GM12878 (cell line): Measurements from ENCODE around the gene CR1L. TPM values are rescaled to one million over a fixed set of nuclear protein-coding genes. Genes with fewer than 3 reads are reported as not detected.
"Not testable (repeated sequence)": the region's sequence is repeated elsewhere in the genome, so short reads cannot be mapped to it uniquely, and the experiment has no call there.

Experiments used
- ATAC-seq: fragments of 200-7000 bp; cut with Tn5 transposase; 3 replicates; pipeline ENCODE4 v1.9.1; 2020; ENCODE audit warnings: mild to moderate bottlenecking, moderate library complexity
- BruUV-seq: library from RNA; stranded (reverse); fragments of 400-500 nt; replicated peaks from 2 replicates; lab custom pipeline; 2021; lab: Mats Ljungman, UMichigan
- CTCF ChIA-PET: fragments of 300-600 bp; sonication (Branson Sonifier 250); formaldehyde crosslinking; extraction: SDS; loops from one replicate; lab custom pipeline; 2021; ENCODE audit warnings: inconsistent platforms; lab: Yijun Ruan, JAX
- POLR2A ChIA-PET: fragments of 350-600 bp; formaldehyde crosslinking; extraction: SDS; loops from one replicate; lab custom pipeline; 2021; ENCODE audit warnings: inconsistent platforms; lab: Charles Lee
- RAD21 ChIA-PET: fragments of 300-600 bp; sonication (Branson Sonifier 250); formaldehyde crosslinking; loops from one replicate; lab custom pipeline; 2023; ENCODE audit warnings: antibody characterized with exemption; ENCODE audit not compliant: unreplicated experiment; lab: Charles Lee
- SMC1A ChIA-PET: fragments of 300-600 bp; sonication (Branson Sonifier 250); formaldehyde crosslinking; loops from one replicate; lab custom pipeline; 2023; ENCODE audit not compliant: unreplicated experiment, uncharacterized antibody; lab: Charles Lee
- DNase-seq: peaks from one replicate; pipeline ENCODE4 v3.0.0-alpha.2; 2011; ENCODE audit warnings: low read depth, low spot score
- FAIRE-seq: peaks from 3 replicates; lab custom pipeline; 2011; peaks lifted over from hg19 to GRCh38; lab: Jason Lieb, UNC
- H2AFZ ChIP-seq: 2 replicates; pipeline ENCODE4 v1.6.0; 2011; ENCODE audit warnings: low read depth, low read length, control low read depth; ENCODE audit not compliant: control insufficient read depth
- H3K27ac ChIP-seq: 2 replicates; pipeline ENCODE4 v1.5.1; 2011; ENCODE audit warnings: control low read depth; ENCODE audit not compliant: control insufficient read depth, insufficient read depth
- H3K27me3 ChIP-seq, 2 experiments: replicated peaks in 1 of 2; 2 replicates each; pipeline versions ENCODE4 v1.6.0 to v1.6.1; 2011; ENCODE audit warnings: low read length in 1 of 2; ENCODE audit not compliant: control insufficient read depth in 2 of 2, insufficient read depth in 2 of 2
- H3K36me3 ChIP-seq, 2 experiments: 2 replicates each; pipeline ENCODE4 v1.5.1; 2011; ENCODE audit warnings: low read length in 1 of 2; ENCODE audit not compliant: control insufficient read depth in 2 of 2, insufficient read depth in 2 of 2
- H3K4me1 ChIP-seq: 2 replicates; pipeline ENCODE4 v1.6.1; 2011; ENCODE audit warnings: mild to moderate bottlenecking, low read length, moderate library complexity, mixed read lengths; ENCODE audit not compliant: control insufficient read depth, insufficient read depth
- H3K4me2 ChIP-seq: 2 replicates; pipeline ENCODE4 v1.6.0; 2011; ENCODE audit warnings: control low read depth; ENCODE audit not compliant: control insufficient read depth, insufficient read depth
- H3K4me3 ChIP-seq: fragments of 200-600 bp; sonication (generic); 2 replicates; pipeline ENCODE4 v1.5.1; 2016
- H3K79me2 ChIP-seq: 2 replicates; pipeline ENCODE4 v1.6.0; 2011; ENCODE audit warnings: low read length; ENCODE audit not compliant: control insufficient read depth, insufficient read depth
- H3K9ac ChIP-seq: 2 replicates; pipeline ENCODE4 v1.8.0; 2011; ENCODE audit warnings: low read length, control low read depth, mixed read lengths; ENCODE audit not compliant: control insufficient read depth, insufficient read depth
- H3K9me3 ChIP-seq: replicated peaks from 3 replicates; pipeline ENCODE4 v1.5.1; 2011; ENCODE audit warnings: mild to moderate bottlenecking, low read length; ENCODE audit not compliant: control insufficient read depth, insufficient read depth
- H4K20me1 ChIP-seq: 2 replicates; pipeline ENCODE4 v1.6.0; 2011; ENCODE audit not compliant: control insufficient read depth, insufficient read depth
- CHD2 ChIP-seq: IDR thresholded peaks from 2 replicates; pipeline ENCODE4 v1.6.1; 2011; ENCODE audit warnings: low read depth, low read length, improper control_type of control experiment, borderline replicate concordance
- EED ChIP-seq: sonication (generic); IDR thresholded peaks from 2 replicates; pipeline ENCODE4 v1.6.1; 2016; ENCODE audit warnings: antibody characterized with exemption, low read depth
- NKRF ChIP-seq: fragments of 450-650 bp; conservative IDR thresholded peaks from 2 replicates; pipeline ENCODE4 v1.6.1; 2017; ENCODE audit warnings: mild to moderate bottlenecking, moderate library complexity
- NR2C1 ChIP-seq: fragments of 450-650 bp; IDR thresholded peaks from 2 replicates; pipeline ENCODE4 v1.6.1; 2017; ENCODE audit warnings: antibody characterized with exemption, mild to moderate bottlenecking, moderate library complexity
- POLR2A ChIP-seq: IDR thresholded peaks from 2 replicates; pipeline ENCODE4 v1.6.1; 2011; ENCODE audit warnings: low read depth, mild to moderate bottlenecking, low read length
- WGBS: methylation state at CpG from one replicate; pipeline ENCODE4 v1.1.6; 2016; ENCODE audit warnings: low lambda C conversion rate; ENCODE audit not compliant: insufficient replicate concordance, insufficient coverage; ENCODE audit errors: missing lambda C conversion rate; 5-methylcytosine and 5-hydroxymethylcytosine counted together
- in situ Hi-C: fragments of 300-500 bp; cut with MboI; formaldehyde crosslinking; loops from 9 replicates; pipeline ENCODE4 v1.14.3; 2018; ENCODE audit warnings: mixed read lengths
- intact Hi-C: fragments of 100-400 bp; cut with micrococcal nuclease; formaldehyde crosslinking; loops from one replicate; pipeline ENCODE4 v1.14.2; 2022; ENCODE audit not compliant: unreplicated experiment
- polyA plus RNA-seq, 11 experiments: library from polyadenylated mRNA; depleted of rRNA in 4 of 11; unstranded in 6 of 11; stranded (reverse) in 5 of 11; fragments of >200 nt; fragmentation: Nextera tagmentation in 4 of 11; fragmentation: Illumina TruSeq in 1 of 11; extraction: Ambion mirVana in 4 of 11; extraction: Trizol in 1 of 11; gene quantifications; 1 replicate in 1 of 11; 2 replicates in 10 of 11; pipeline versions ENCODE4 v1.2.1 to v1.2.3, GENCODE V29; 2011 to 2016; ENCODE audit warnings: inconsistent platforms in 2 of 11, missing spikeins in 2 of 11, low read depth in 1 of 11
- total RNA-seq, 4 experiments: library from RNA; depleted of rRNA in 3 of 4; stranded (reverse); fragments of >200 nt in 3 of 4; fragmentation: Illumina TruSeq in 1 of 4; extraction: Trizol in 1 of 4; gene quantifications; 2 replicates each; pipeline versions ENCODE4 v1.2.1 to v1.2.3, GENCODE V29; 2013 to 2021
- TF ChIP-seq, protein P1 (sequence below): IDR thresholded peaks from 2 replicates; pipeline ENCODE4 v1.6.1; 2012; ENCODE audit warnings: improper control_type of control experiment, low read depth, low read length; ENCODE audit not compliant: insufficient replicate concordance
- TF ChIP-seq, protein P2 (sequence below): fragments of 450-650 bp; IDR thresholded peaks from 2 replicates; pipeline ENCODE4 v1.6.1; 2017; ENCODE audit warnings: borderline replicate concordance

Gene CR1L
- total and polyA plus RNA-seq, 10 of the 15 experiments (the other 5 are each of a cell fraction or from before 2014, with no cell fraction given) = 0.11 TPM; not detected in 9

DNA sequence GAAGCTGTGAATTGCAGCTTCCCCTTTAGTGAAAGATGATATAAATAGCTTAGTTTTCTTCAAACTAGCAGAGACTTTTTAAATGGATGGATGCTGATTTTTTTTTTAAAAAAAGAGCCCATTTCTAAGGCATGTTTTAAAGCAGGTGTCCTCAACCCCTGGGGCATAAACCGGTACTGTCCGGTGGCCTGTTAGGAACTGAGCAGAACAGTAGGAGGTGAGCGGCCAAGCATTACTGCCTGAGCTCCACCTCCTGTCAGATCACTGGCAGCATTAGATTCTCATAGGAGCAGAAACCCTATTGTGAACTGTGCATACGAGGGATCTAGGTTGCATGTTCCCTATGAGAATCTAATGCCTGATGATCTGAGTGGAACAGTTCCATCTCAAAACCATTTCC is 31.2 kb downstream of the CR1L start (continued):
- TF ChIP-seq, protein P1, sequence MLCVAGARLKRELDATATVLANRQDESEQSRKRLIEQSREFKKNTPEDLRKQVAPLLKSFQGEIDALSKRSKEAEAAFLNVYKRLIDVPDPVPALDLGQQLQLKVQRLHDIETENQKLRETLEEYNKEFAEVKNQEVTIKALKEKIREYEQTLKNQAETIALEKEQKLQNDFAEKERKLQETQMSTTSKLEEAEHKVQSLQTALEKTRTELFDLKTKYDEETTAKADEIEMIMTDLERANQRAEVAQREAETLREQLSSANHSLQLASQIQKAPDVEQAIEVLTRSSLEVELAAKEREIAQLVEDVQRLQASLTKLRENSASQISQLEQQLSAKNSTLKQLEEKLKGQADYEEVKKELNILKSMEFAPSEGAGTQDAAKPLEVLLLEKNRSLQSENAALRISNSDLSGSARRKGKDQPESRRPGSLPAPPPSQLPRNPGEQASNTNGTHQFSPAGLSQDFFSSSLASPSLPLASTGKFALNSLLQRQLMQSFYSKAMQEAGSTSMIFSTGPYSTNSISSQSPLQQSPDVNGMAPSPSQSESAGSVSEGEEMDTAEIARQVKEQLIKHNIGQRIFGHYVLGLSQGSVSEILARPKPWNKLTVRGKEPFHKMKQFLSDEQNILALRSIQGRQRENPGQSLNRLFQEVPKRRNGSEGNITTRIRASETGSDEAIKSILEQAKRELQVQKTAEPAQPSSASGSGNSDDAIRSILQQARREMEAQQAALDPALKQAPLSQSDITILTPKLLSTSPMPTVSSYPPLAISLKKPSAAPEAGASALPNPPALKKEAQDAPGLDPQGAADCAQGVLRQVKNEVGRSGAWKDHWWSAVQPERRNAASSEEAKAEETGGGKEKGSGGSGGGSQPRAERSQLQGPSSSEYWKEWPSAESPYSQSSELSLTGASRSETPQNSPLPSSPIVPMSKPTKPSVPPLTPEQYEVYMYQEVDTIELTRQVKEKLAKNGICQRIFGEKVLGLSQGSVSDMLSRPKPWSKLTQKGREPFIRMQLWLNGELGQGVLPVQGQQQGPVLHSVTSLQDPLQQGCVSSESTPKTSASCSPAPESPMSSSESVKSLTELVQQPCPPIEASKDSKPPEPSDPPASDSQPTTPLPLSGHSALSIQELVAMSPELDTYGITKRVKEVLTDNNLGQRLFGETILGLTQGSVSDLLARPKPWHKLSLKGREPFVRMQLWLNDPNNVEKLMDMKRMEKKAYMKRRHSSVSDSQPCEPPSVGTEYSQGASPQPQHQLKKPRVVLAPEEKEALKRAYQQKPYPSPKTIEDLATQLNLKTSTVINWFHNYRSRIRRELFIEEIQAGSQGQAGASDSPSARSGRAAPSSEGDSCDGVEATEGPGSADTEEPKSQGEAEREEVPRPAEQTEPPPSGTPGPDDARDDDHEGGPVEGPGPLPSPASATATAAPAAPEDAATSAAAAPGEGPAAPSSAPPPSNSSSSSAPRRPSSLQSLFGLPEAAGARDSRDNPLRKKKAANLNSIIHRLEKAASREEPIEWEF = no peak
- no peak for TF ChIP-seq NR2C1
- no peak for TF ChIP-seq EED
- TF ChIP-seq, protein P2, sequence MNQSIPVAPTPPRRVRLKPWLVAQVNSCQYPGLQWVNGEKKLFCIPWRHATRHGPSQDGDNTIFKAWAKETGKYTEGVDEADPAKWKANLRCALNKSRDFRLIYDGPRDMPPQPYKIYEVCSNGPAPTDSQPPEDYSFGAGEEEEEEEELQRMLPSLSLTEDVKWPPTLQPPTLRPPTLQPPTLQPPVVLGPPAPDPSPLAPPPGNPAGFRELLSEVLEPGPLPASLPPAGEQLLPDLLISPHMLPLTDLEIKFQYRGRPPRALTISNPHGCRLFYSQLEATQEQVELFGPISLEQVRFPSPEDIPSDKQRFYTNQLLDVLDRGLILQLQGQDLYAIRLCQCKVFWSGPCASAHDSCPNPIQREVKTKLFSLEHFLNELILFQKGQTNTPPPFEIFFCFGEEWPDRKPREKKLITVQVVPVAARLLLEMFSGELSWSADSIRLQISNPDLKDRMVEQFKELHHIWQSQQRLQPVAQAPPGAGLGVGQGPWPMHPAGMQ = no peak
- no peak for TF ChIP-seq POLR2A
- no peak for TF ChIP-seq NKRF
- no peak for TF ChIP-seq CHD2

- 21% methylated on average over 6 of the region's 6 CpGs for WGBS
- POLR2A ChIA-PET, CTCF ChIA-PET, BruUV-seq, H4K20me1 ChIP-seq, H2AFZ ChIP-seq, H3K9ac ChIP-seq, H3K9me3 ChIP-seq, H3K4me1 ChIP-seq, H3K36me3 ChIP-seq, DNase-seq, H3K79me2 ChIP-seq, H3K27me3 ChIP-seq, H3K27ac ChIP-seq, RAD21 ChIA-PET, in situ Hi-C loops, SMC1A ChIA-PET, FAIRE-seq, intact Hi-C loops, H3K4me2 ChIP-seq, H3K4me3 ChIP-seq, ATAC-seq: not testable (repeated sequence)
These were observed 35.9 kb downstream of the CR1L start for GRCh38 chr1:207680590-207681388.
